Thoracic aorta (tissue), 2 donors: Measurements from ENCODE around the gene TMEM121B. TPM values are rescaled to one million over a fixed set of nuclear protein-coding genes. Genes with fewer than 3 reads are reported as not detected.

Experiments used
- ATAC-seq: fragments of 150-250 bp; one replicate; pipeline ENCODE4 v1.8.0; 2017; ENCODE audit warnings: low read depth; ENCODE audit not compliant: insufficient number of reproducible peaks, low FRiP score
- DNase-seq: peaks from one replicate; pipeline ENCODE4 v3.0.0-alpha.2; 2020; ENCODE audit warnings: low spot score
- H3K27ac ChIP-seq, 2 donors: fragments of 200-600 bp; sonication (generic); 1 replicate in 1 of 2; 2 replicates in 1 of 2; pipeline ENCODE4 v1.5.1; 2016; ENCODE audit warnings: mild to moderate bottlenecking in 2 of 2, moderate library complexity in 2 of 2
- H3K27me3 ChIP-seq: fragments of 200-600 bp; sonication (generic); replicated peaks from 2 replicates; pipeline ENCODE4 v1.6.0; 2016; ENCODE audit warnings: mild to moderate bottlenecking; ENCODE audit not compliant: insufficient read depth
- H3K36me3 ChIP-seq: fragments of 200-600 bp; sonication (generic); one replicate; pipeline ENCODE4 v1.5.1; 2016
- H3K4me1 ChIP-seq, 2 donors: fragments of 200-600 bp; sonication (generic); 1 replicate in 1 of 2; 2 replicates in 1 of 2; pipeline versions ENCODE4 v1.5.1 to v1.6.0; 2016; ENCODE audit warnings: low read depth in 2 of 2, mild to moderate bottlenecking in 1 of 2; ENCODE audit not compliant: control insufficient read depth in 1 of 2
- H3K4me3 ChIP-seq: fragments of 200-600 bp; sonication (generic); 2 replicates; pipeline ENCODE4 v1.5.1; 2016; ENCODE audit warnings: mild to moderate bottlenecking
- H3K9me3 ChIP-seq: fragments of 200-600 bp; sonication (generic); 2 replicates; pipeline ENCODE4 v1.5.1; 2016
- CTCF ChIP-seq: fragments of 200-600 bp; sonication (generic); IDR thresholded peaks from one replicate; pipeline ENCODE4 v1.5.1; 2019; ENCODE audit warnings: antibody characterized with exemption
- total RNA-seq, 2 donors: library from RNA; depleted of rRNA; stranded (reverse); fragments of >200 nt; gene quantifications; one replicate each; pipeline versions ENCODE4 v1.1.0 to v1.2.3, GENCODE V29; 2016

Gene TMEM121B
- total RNA-seq, 2 donors from 2014 or later = 1.1 to 2.0 TPM

- no peak for ATAC-seq
Measured at GRCh38 chr22:17106785-17107546, 14.2 kb downstream of the TMEM121B start.

GRCh38 chr22:17106161-17106784 is 14.9 kb downstream of the TMEM121B start:
- Histone ChIP-seq H3K27me3 (no peaks in the 10 kb centered on the region), H3K4me3 (no peak overlapping the region), H3K9me3 (no peaks in the 10 kb centered on the region), H3K36me3 (peaks cover 65% of the 10 kb centered on the region), H3K27ac (no peak overlapping the region), H3K4me1 (no peaks in the 10 kb centered on the region)
- TF ChIP-seq CTCF = no peak
- ATAC-seq = no peak
- DNase-seq = no peak

More at GRCh38 chr22:17106785-17107546, 14.2 kb downstream of the TMEM121B start:
- no peaks in the 10 kb centered on the region for H3K4me1 ChIP-seq
- peaks cover 58% of the 10 kb centered on the region for H3K36me3 ChIP-seq
- no peak overlapping the region for H3K4me3 ChIP-seq
- no peaks in the 10 kb centered on the region for H3K27me3 ChIP-seq
- no peaks in the 10 kb centered on the region for H3K9me3 ChIP-seq
- TF ChIP-seq CTCF = no peak
- DNase-seq = no peak
- H3K27ac ChIP-seq = no peak overlapping the region

- H3K36me3 ChIP-seq = peaks cover 73% of the 10 kb centered on the region
- no peak for DNase-seq
Measured at GRCh38 chr22:17105143-17106129, 15.7 kb downstream of the TMEM121B start.

GRCh38 chr22:17104336-17104935 is 16.7 kb downstream of the TMEM121B start:
- no peaks in the 10 kb centered on the region for H3K4me1 ChIP-seq
- H3K27me3 ChIP-seq = no peaks in the 10 kb centered on the region
- DNase-seq = no peak
- H3K4me3 ChIP-seq = no peak overlapping the region
- no peak for ATAC-seq
- H3K27ac ChIP-seq = no peak overlapping the region
- H3K9me3 ChIP-seq = no peaks in the 10 kb centered on the region
- TF ChIP-seq CTCF = no peak
- H3K36me3 ChIP-seq = peaks cover 73% of the 10 kb centered on the region

More at GRCh38 chr22:17105143-17106129, 15.7 kb downstream of the TMEM121B start:
- TF ChIP-seq CTCF = no peak
- Histone ChIP-seq H3K27ac (no peak overlapping the region), H3K9me3 (no peaks in the 10 kb centered on the region), H3K27me3 (no peaks in the 10 kb centered on the region), H3K4me1 (no peaks in the 10 kb centered on the region), H3K4me3 (no peak overlapping the region)
- no peak for ATAC-seq
